Activated CD4-positive, alpha-beta T cell treated with anti-CD3 and anti-CD28 coated beads, Interleukin-2, amount 10 ng/mL, durations not matched to agents 7 days and 5 days (primary cell): ENCODE data around the gene FAT1. TPM values are rescaled to one million over a fixed set of nuclear protein-coding genes. Genes with fewer than 3 reads are reported as not detected.
"Not testable (repeated sequence)": the region's sequence is repeated elsewhere in the genome, so short reads cannot be mapped to it uniquely, and the experiment has no call there.

Experiments used
- CTCF ChIA-PET: fragments of 350-600 bp; sonication (Branson Sonifier 250); formaldehyde crosslinking; loops from one replicate; lab custom pipeline; 2021; ENCODE audit warnings: antibody characterized with exemption; lab: Charles Lee
- POLR2A ChIA-PET: fragments of 350-600 bp; sonication (Branson Sonifier 250); formaldehyde crosslinking; loops from one replicate; lab custom pipeline; 2021; ENCODE audit warnings: antibody characterized with exemption; lab: Charles Lee
- DNase-seq: peaks from one replicate; pipeline ENCODE4 v3.0.0-alpha.2; 2020
- H3K27ac Mint-ChIP-seq: one replicate; pipeline ENCODE4 v1.8.0; 2021; ENCODE audit warnings: mild to moderate bottlenecking, moderate library complexity, mixed read lengths
- H3K27me3 Mint-ChIP-seq: one replicate; pipeline ENCODE4 v1.8.0; 2021; ENCODE audit warnings: mixed read lengths
- H3K36me3 Mint-ChIP-seq: one replicate; pipeline ENCODE4 v1.8.0; 2021; ENCODE audit warnings: low read depth, mixed read lengths
- H3K4me1 Mint-ChIP-seq: one replicate; pipeline ENCODE4 v1.8.0; 2021; ENCODE audit warnings: mixed read lengths
- H3K4me3 Mint-ChIP-seq: one replicate; pipeline ENCODE4 v1.8.0; 2021; ENCODE audit warnings: mild to moderate bottlenecking, moderate library complexity, mixed read lengths
- H3K9me3 Mint-ChIP-seq: one replicate; pipeline ENCODE4 v1.8.0; 2021; ENCODE audit warnings: mixed read lengths
- total RNA-seq, 2 experiments: library from RNA; stranded (reverse); gene quantifications; one replicate each; pipeline ENCODE4 v1.2.3, GENCODE V29; 2021

The FAT1 gene
- total RNA-seq, 2 experiments from 2014 or later = 0.27 to 0.30 TPM

GRCh38 chr4:186669735-186670134 is 53.9 kb downstream of the FAT1 start:
- no peaks in the 10 kb centered on the region for H3K4me1 Mint-ChIP-seq
- H3K27me3 Mint-ChIP-seq = no peaks in the 10 kb centered on the region
- H3K9me3 Mint-ChIP-seq = no peaks in the 10 kb centered on the region
- ChIA-PET CTCF (no interaction called here), POLR2A (no interaction called here)
- no peaks in the 10 kb centered on the region for H3K36me3 Mint-ChIP-seq
- H3K4me3 Mint-ChIP-seq = no peak overlapping the region
- DNase-seq = no peak
- no peak overlapping the region for H3K27ac Mint-ChIP-seq

- Mint-ChIP-seq H3K9me3 (no peaks in the 10 kb centered on the region), H3K4me1 (no peaks in the 10 kb centered on the region), H3K4me3 (no peak overlapping the region), H3K27me3 (no peaks in the 10 kb centered on the region), H3K36me3 (no peaks in the 10 kb centered on the region), H3K27ac (no peak overlapping the region)
- CTCF ChIA-PET = no interaction called here
- POLR2A ChIA-PET = no interaction called here
- DNase-seq = no peak
Observed at GRCh38 chr4:186669159-186669731, 54.4 kb downstream of the FAT1 start.

- DNase-seq = no peak
- no peaks in the 10 kb centered on the region for H3K27me3 Mint-ChIP-seq
- ChIA-PET CTCF (no interaction called here), POLR2A (no interaction called here)
- no peaks in the 10 kb centered on the region for H3K36me3 Mint-ChIP-seq
- no peak overlapping the region for H3K4me3 Mint-ChIP-seq
- H3K4me1 Mint-ChIP-seq = no peaks in the 10 kb centered on the region
- H3K27ac Mint-ChIP-seq = no peak overlapping the region
- no peaks in the 10 kb centered on the region for H3K9me3 Mint-ChIP-seq
Observed at GRCh38 chr4:186666750-186667149, 56.9 kb downstream of the FAT1 start.

- no peak for DNase-seq
- H3K27me3 Mint-ChIP-seq = no peaks in the 10 kb centered on the region
- H3K9me3 Mint-ChIP-seq = no peaks in the 10 kb centered on the region
- H3K4me3 Mint-ChIP-seq = no peak overlapping the region
- ChIA-PET CTCF (no interaction called here), POLR2A (interaction anchor here (0.6 kb wide), 1 partner anchor 12 kb away, joined by 6 read pairs; no protein-coding TSS in a partner anchor)
- H3K36me3 Mint-ChIP-seq = no peaks in the 10 kb centered on the region
- H3K27ac Mint-ChIP-seq = no peak overlapping the region
- H3K4me1 Mint-ChIP-seq = no peaks in the 10 kb centered on the region
Observed at GRCh38 chr4:186666252-186666651, 57.4 kb downstream of the FAT1 start.

GRCh38 chr4:186660403-186660802 is 63.3 kb downstream of the FAT1 start:
- DNase-seq = no peak
- Mint-ChIP-seq H3K9me3 (no peaks in the 10 kb centered on the region), H3K4me3 (no peak overlapping the region), H3K27ac (no peak overlapping the region), H3K27me3 (no peaks in the 10 kb centered on the region), H3K36me3 (no peaks in the 10 kb centered on the region), H3K4me1 (no peaks in the 10 kb centered on the region)
- ChIA-PET POLR2A (no interaction called here), CTCF (no interaction called here)

GRCh38 chr4:186659935-186660334 is 63.7 kb downstream of the FAT1 start:
- ChIA-PET CTCF (no interaction called here), POLR2A (no interaction called here)
- Mint-ChIP-seq H3K4me1 (no peaks in the 10 kb centered on the region), H3K4me3 (no peak overlapping the region), H3K27ac (no peak overlapping the region), H3K27me3 (no peaks in the 10 kb centered on the region), H3K9me3 (no peaks in the 10 kb centered on the region), H3K36me3 (no peaks in the 10 kb centered on the region)
- DNase-seq = no peak

- H3K27me3 Mint-ChIP-seq, H3K4me1 Mint-ChIP-seq, H3K27ac Mint-ChIP-seq, CTCF ChIA-PET, H3K4me3 Mint-ChIP-seq, POLR2A ChIA-PET, DNase-seq, H3K9me3 Mint-ChIP-seq, H3K36me3 Mint-ChIP-seq: not testable (repeated sequence)
Observed at GRCh38 chr4:186659456-186659855, 64.2 kb downstream of the FAT1 start.

- ChIA-PET CTCF (no interaction called here), POLR2A (no interaction called here)
- DNase-seq = no peak
- Mint-ChIP-seq H3K27me3 (no peaks in the 10 kb centered on the region), H3K27ac (no peak overlapping the region), H3K9me3 (no peaks in the 10 kb centered on the region), H3K4me1 (no peaks in the 10 kb centered on the region), H3K4me3 (no peak overlapping the region), H3K36me3 (no peaks in the 10 kb centered on the region)
Observed at GRCh38 chr4:186658657-186659056, 65.0 kb downstream of the FAT1 start.

- no peak for DNase-seq
- H3K27ac Mint-ChIP-seq = no peak overlapping the region
- no peaks in the 10 kb centered on the region for H3K36me3 Mint-ChIP-seq
- no peaks in the 10 kb centered on the region for H3K4me1 Mint-ChIP-seq
- H3K27me3 Mint-ChIP-seq = no peaks in the 10 kb centered on the region
- no peaks in the 10 kb centered on the region for H3K9me3 Mint-ChIP-seq
- ChIA-PET CTCF (no interaction called here), POLR2A (no interaction called here)
- H3K4me3 Mint-ChIP-seq = no peak overlapping the region
Observed at GRCh38 chr4:186657764-186658163, 65.9 kb downstream of the FAT1 start.

- CTCF ChIA-PET = no interaction called here
- H3K9me3 Mint-ChIP-seq = no peaks in the 10 kb centered on the region
- H3K36me3 Mint-ChIP-seq = no peaks in the 10 kb centered on the region
- no peaks in the 10 kb centered on the region for H3K27me3 Mint-ChIP-seq
- no peak overlapping the region for H3K4me3 Mint-ChIP-seq
- H3K4me1 Mint-ChIP-seq = no peaks in the 10 kb centered on the region
- H3K27ac Mint-ChIP-seq = no peak overlapping the region
- DNase-seq = no peak
- POLR2A ChIA-PET = no interaction called here
Observed at GRCh38 chr4:186653969-186654368, 69.7 kb downstream of the FAT1 start.

- Mint-ChIP-seq H3K9me3 (no peaks in the 10 kb centered on the region), H3K27me3 (no peaks in the 10 kb centered on the region), H3K36me3 (no peaks in the 10 kb centered on the region), H3K4me3 (no peak overlapping the region), H3K4me1 (no peaks in the 10 kb centered on the region), H3K27ac (no peak overlapping the region)
- no peak for DNase-seq
- ChIA-PET CTCF (no interaction called here), POLR2A (no interaction called here)
Observed at GRCh38 chr4:186651624-186652023, 72.0 kb downstream of the FAT1 start.

GRCh38 chr4:186651181-186651603 is 72.5 kb downstream of the FAT1 start:
- no peak overlapping the region for H3K27ac Mint-ChIP-seq
- H3K27me3 Mint-ChIP-seq = no peaks in the 10 kb centered on the region
- no peaks in the 10 kb centered on the region for H3K36me3 Mint-ChIP-seq
- ChIA-PET CTCF (no interaction called here), POLR2A (no interaction called here)
- no peaks in the 10 kb centered on the region for H3K4me1 Mint-ChIP-seq
- no peaks in the 10 kb centered on the region for H3K9me3 Mint-ChIP-seq
- H3K4me3 Mint-ChIP-seq = no peak overlapping the region
- no peak for DNase-seq

GRCh38 chr4:186650401-186651180 is 73.1 kb downstream of the FAT1 start:
- H3K4me3 Mint-ChIP-seq = no peak overlapping the region
- no peak overlapping the region for H3K27ac Mint-ChIP-seq
- H3K9me3 Mint-ChIP-seq = no peaks in the 10 kb centered on the region
- ChIA-PET CTCF (no interaction called here), POLR2A (no interaction called here)
- no peaks in the 10 kb centered on the region for H3K36me3 Mint-ChIP-seq
- no peaks in the 10 kb centered on the region for H3K27me3 Mint-ChIP-seq
- no peak for DNase-seq
- no peaks in the 10 kb centered on the region for H3K4me1 Mint-ChIP-seq

GRCh38 chr4:186647821-186648220 is 75.8 kb downstream of the FAT1 start:
- H3K27me3 Mint-ChIP-seq = no peaks in the 10 kb centered on the region
- no peaks in the 10 kb centered on the region for H3K4me1 Mint-ChIP-seq
- no peak overlapping the region for H3K4me3 Mint-ChIP-seq
- no peak for DNase-seq
- ChIA-PET POLR2A (no interaction called here), CTCF (no interaction called here)
- H3K9me3 Mint-ChIP-seq = peaks cover 6% of the 10 kb centered on the region
- H3K27ac Mint-ChIP-seq = no peak overlapping the region
- no peaks in the 10 kb centered on the region for H3K36me3 Mint-ChIP-seq
